ENCODE measurements around the gene D2HGDH.

GRCh38 chr2:241720099-241720498, 14.3 kb upstream of the D2HGDH start:
- TF ChIP-seq ARNT (IDR thresholded peaks at IDR 0.05) (no peak), ELF4 (IDR thresholded peaks at IDR 0.05) (no peak), SP1 (IDR thresholded peaks at IDR 0.05) (no peak), PKNOX1 (IDR thresholded peaks at IDR 0.05) (no peak), FOXM1 (IDR thresholded peaks at IDR 0.05; ENCODE audit: borderline replicate concordance) (no peak), SUZ12 (IDR thresholded peaks at IDR 0.05) (no peak), FOXA1 (IDR thresholded peaks at IDR 0.05) (no peak), HDGF (IDR thresholded peaks at IDR 0.05; ENCODE audit: borderline replicate concordance) (no peak), TARDBP (IDR thresholded peaks at IDR 0.05) (no peak), ZNF384 (IDR thresholded peaks at IDR 0.05) (no peak), CTBP1 (IDR thresholded peaks at IDR 0.05; ENCODE audit: borderline replicate concordance) (no peak), NFRKB (IDR thresholded peaks at IDR 0.05) (no peak), L3MBTL2 (conservative IDR thresholded peaks at IDR 0.05) (no peak), BHLHE40 (IDR thresholded peaks at IDR 0.05; ENCODE audit: borderline replicate concordance) (no peak)
